SIG-M5 treated with dmso at 0.1 percent for 504 hours (cell line): ENCODE results near the gene SLC22A23.

Source experiments
- DNase-seq: peaks from one replicate; lab custom pipeline; 2025; ENCODE audit not compliant: unreplicated experiment; lab: John Stamatoyannopoulos, UW

The SLC22A23 gene

DNA sequence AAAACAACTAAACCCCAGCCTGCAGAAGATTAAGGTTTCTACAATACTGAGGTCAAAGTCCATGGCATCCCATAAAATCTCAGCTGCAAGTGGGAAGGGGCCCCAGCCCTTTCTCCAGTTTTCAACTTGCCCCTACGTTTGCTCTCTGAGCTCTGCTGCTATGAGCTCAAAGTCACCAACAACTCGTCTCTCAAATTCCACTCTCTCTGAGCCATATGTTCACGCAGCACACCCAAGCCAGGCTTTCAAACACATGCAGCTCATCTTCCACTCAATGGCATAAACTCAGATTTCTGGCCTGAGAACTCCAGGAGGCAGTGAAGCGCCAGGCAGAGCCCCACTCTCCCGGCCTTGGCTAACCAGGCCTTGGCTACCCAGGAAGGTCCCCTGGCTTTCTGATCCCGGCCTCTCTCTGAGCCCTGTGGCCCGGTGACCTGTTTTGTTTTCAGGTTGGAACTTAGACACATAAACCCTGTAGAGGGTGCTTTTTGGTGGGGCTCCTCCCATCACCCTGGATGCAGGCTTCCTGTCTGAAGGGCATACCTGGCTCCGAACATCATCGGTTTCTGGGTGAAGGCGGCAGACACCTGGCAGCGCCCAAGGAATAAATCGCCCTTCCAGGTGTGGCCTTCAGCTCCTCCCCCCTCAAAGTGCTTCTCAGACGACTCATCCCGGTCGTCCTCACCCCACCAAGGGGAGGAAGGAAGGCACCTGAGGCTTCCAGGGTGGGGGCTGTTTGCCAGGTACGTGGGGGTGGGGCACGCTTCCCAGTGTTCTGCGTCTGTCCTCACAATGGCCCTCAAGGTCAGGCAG, 12.4 kb downstream of the SLC22A23 start:
- no peak for DNase-seq

DNA sequence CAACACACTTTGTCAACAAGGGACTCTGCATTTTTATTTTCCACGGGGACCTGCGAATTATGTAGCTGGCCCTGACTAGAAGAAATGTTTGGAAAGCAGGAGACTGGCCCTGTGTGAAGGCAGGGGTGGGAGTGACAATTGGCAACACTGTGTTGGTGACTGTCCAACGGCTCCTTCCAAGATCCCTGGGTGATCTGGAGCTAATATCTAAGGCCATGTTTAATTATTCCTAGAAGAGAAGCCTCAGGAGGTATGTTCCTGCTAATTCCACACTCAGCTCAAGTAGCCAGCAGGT, 13.7 kb downstream of the SLC22A23 start:
- DNase-seq, result no peak

DNA sequence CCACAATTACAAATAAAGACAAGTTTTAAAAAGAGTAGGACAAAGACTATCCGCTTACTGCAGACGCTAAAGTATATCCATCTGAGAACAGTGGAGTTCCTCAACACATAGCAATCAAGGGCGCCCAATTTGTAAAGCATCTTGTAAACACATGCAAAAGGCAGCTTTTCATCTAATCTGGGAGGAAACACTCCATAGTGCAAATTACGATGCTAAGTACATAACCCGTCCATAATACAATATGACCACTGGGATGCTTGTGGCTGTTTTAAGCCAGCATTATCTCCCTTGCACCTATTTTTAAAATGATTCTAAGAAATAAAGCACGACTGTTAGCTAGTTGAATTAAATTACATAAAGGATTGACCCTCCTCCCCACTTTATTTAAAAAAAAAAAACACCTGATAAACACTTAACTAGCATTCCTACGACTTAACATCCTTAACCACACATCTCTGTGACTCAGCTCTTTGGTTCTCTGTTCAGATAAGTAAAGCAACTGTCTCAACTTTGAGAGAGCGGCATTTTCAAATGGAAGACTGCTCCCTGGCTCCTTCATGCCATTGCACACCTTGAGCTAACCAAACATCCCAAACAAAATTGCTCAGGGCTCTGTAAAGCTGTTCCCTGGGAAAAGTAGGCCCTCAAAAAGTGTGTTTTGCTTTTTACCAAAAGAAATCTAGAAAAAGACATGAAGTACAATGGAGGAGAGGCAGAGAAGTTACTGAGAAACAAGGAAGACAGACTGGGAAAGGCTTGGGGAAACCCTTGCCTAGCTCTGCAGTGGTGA, 14.2 kb downstream of the SLC22A23 start:
- DNase-seq, result no peak

DNA sequence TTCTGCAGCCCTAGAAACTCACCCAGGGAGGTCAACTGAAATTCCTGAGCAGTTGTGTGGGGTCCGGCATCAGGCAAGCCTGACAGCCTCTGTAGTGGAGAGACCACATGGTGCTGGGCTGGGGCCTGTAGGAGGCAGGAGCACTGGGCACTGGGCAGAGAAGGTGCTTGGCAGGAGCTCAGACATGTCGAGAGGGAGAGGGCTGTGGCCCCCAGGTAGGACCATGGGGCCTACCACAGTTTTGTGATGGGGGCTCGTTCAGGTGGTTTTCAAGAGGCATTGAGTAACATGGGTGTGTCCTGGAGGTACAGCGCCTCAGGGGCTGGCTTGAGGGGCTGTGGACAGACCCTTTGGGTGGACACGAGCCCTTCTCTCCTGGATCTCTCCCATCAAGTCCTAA, 15.9 kb downstream of the SLC22A23 start:
- no peak for DNase-seq

DNA sequence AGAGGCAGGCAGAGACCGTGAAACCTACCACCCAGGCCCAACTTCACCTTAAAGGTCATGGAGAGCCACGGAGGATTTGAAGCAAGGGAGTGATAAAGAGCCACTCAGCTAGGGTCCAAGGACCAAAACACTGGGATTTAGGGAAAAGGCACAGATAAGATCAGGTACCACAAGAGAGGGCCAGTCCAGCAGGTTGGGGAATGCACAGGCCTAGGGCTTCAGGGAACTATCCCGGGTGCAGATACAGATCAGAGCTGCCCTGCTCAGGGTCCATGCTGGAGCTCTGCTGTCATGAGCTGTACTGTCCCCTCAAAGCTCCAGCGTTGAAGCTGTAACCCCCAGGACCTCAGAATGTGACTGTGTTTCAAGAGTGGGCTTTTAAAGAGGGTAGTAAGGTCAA, 16.9 kb downstream of the SLC22A23 start:
- DNase-seq, result no peak

DNA sequence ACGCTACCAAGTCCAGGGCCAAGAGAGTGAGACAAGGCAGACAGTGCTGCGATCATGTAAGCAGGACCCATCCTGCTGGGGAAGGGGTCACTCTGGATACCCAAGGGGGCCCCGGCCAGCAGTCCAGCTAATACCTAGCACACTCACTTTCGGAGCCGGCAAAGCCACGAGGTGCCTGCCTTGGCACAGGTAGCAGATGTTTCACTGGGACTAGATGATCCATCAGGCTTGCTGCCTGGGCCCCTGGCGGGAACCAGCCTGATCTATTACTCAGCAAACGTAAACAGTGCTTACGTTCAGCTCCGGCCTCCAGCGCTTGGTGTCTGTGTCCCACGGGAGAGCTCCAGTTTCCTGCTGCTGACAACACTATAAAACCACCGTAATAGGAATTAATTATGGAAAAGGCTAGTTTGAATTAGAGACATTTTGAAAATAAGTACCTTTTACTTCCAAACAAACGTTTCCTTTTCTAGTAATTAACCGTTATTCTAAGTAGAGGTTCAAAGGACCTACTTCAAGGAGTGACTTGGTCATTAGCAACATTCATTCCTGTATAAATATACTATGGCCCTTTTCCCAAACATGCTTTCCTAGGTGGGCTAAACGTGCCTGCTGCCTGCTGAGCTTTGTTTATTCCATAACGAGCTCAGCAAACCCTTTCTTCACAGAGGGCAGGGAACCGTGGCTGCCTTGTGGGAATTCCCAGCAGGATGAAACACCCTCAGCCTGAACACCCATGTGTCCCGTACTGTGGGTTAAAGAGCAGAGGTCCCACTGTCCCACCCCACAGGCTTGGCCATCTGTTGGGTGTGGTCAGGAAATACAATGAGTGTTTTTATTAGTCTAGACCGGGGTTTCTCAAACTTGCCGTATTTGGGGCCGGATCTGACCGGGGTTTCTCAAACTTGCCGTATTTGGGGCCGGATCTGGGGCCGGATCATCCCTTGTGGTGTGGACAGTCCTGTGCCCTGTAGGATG, 18.4 kb downstream of the SLC22A23 start:
- DNase-seq, result no peak

DNA sequence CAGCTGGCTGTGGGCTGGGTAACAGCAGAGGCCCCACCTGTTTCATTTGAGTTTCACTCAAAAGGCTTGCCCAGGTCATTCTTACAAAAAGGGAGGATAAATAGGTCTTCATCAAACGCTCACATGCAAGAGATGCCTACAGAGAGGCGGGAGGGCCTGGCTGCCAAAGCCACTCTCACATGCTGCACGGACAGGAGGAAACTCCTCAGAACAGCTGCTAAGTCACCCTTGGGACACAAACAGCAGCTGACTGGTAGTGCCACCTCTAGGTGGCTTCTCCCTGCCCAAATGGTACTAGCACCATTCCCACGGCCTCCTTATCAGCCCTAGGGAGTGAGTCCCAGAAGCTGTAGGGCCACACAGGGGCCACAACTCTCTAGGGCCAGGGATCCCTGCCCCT, 23.8 kb downstream of the SLC22A23 start:
- DNase-seq, result no peak

DNA sequence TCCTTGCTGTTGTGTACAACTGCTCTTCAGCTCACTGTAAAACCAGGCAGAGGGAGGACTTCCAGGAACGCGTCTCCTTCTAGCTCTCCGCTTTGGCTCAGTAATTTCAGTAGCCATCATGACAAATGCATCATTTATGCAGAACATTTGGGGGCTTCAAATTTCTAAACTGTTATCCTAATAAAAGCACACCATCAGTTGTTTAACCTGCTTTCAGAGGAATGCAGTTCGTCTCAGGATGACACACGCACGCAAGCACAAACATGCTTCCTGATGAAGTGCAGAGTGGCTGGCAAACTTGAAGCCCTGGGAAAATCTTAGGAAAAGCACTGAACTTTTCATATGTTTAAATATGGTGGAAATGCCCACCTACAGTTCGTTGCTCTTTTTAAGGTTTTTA, 24.4 kb downstream of the SLC22A23 start:
- DNase-seq, result no peak

DNA sequence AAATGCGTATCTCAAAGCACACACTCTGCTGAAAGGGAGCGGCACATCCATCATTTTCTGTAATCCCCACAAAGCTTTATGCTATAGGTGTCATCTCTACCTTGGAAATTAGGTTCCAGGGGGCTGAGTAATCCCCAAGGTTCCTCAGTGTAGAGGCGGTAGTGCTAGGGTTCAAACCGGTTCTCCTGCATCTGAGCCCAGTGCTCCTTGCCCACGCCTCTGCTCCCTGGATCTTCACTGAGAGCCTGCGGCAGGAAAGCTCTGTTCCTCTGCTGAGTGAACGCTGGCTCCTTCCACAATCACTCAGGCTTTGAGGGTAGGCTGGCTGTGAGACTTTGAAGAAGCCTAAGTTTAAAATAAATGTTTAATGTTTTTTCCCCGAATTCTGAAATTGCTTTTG, 24.9 kb downstream of the SLC22A23 start:
- no peak for DNase-seq

DNA sequence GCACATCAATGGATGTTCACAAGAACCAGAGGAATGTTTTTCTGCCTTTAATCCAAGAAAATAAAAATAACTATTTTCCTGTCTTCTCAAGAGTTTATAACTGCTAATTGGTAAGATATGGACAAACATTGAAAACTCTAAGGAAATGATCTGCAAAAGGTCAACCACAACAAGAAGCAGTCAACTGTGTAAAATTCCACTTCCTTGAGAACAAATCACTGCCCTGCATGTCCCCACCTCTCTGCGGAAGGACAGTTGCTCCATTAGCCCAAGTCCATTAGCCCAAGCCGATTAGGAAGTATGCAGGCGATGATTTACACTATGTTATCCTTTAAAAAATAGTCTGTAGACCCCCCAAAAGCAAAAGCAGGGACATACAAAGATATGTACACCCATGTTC, 27.6 kb downstream of the SLC22A23 start:
- DNase-seq, result no peak

DNA sequence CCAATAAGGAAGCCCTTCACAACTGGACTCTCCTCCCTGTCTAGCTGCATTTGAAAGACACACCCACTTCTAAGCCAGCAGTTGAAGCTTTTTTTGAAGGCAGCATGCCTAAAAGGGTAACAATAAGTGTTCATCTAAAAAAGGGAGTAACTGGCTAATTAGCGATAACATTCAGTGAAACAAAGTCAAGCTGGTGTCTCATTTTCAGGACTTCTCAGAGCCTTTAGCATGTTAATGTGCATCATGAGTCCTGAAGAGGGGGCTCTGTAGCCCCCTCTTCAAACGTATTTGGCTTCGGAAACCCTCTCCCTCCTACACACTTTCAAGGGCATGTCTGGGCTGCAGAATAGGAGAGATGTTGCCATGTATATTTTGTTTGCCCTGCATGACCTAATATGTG, 28.1 kb downstream of the SLC22A23 start:
- no peak for DNase-seq

DNA sequence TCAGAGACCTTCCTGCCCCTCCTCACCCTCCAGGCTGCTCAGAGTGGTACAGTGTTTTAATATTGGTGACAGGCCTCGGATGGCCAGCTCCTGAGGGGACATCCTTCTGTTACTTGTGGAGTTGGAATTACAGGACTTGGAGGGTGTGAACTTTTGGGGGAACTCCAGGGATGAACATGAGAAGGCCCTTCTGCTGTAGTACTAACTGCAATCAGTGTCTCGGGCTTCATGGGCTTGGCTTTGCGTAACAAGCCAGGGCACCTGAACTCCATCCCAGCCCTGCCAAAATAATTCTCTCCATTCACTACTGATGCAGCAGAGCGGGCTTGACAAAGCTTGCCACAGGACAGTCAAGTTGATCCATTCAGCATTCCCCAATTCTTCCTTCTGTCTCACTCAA, 28.6 kb downstream of the SLC22A23 start:
- DNase-seq, result no peak

DNA sequence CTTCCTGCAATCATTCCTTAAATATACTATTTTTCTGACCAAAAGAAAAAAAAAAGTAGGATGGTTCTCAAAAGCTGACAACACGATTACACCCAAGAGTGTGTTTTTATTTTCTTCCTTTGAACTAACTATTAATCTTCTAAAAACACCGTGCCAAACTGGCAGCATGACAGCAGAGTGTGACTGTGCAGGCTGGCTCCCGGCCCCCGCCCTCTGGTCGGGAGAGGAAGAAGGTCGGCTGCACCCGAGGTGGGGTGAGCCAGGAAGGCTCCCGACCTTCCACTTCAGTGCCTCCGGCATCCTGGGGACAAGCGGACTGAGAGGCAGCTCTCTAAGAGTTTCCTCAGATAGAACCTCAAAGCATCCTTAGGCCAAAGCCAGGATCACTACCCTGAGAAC, 29.2 kb downstream of the SLC22A23 start:
- DNase-seq, result no peak

DNA sequence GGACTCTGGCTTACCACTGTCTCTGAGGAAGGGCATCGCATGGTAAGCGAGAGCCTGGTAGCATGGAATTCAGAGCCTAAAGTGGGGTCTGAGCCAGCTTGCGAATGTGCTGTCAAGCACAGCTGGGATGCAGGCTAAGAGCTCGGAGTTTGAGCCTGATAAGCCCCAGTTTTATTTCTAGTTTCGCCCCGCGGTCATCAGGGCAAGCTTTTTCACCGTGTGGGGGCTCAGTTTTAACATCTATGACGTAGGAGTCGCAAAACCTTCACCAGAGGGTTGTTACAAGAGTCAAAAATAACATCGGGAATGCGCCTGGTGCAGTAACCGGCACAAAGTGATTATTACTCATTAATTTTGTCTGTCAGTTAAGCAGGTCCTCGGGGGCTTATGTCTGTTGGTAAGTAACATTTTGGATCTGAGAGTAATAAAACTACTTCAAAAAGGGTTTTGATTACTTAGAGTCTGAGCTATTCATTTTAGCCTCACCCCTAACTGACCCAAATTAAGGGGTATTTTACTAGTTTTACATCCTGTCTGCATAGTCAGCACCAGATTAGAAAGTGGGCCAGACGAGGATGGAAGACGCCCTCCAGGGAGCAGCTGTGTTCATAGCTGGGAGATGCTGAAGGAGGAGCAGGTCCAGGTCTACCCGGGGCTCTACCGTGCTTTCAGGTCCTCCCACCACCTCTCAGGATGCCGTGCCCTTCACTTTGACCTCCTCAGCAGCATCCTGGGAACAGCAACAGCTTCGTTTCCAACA, 29.7 kb downstream of the SLC22A23 start:
- no peak for DNase-seq

DNA sequence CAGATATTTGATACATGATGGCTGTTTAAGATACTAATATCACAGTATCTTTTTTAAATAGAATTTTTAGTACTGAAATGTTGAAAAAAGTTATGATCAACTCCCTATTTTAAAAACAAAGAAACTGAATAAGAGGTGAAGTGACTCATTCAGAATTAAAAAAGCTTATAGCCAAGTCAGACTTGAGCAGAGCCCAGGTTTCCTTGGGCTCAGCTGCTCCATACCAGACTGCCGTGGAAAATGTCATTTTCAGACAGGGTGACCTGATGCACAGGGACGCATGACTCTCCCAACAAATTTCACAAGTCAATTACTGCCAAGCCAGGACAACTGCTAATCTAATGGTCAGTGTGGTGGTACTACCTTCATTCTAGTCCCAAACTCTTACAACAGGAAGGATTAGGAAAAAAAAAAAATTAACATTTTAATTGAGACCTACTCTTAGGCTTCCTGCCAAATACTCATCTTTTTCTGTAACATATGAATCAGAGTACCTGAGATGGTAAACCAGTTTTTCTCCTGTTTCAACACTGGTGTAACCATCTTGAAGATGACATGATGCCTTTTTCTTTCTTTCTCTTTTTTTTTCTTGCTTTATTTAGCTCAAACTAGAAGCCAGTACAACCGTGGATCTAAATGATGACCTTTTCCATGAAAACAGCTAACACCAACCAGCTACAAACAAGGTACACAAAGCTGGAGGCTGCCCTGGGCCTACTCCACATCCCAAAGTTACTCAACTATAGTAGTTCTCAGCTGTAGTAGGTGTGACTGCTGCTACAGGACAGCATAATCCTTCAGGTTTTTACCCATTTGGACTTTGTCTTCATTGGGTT, 30.5 kb downstream of the SLC22A23 start:
- no peak for DNase-seq

DNA sequence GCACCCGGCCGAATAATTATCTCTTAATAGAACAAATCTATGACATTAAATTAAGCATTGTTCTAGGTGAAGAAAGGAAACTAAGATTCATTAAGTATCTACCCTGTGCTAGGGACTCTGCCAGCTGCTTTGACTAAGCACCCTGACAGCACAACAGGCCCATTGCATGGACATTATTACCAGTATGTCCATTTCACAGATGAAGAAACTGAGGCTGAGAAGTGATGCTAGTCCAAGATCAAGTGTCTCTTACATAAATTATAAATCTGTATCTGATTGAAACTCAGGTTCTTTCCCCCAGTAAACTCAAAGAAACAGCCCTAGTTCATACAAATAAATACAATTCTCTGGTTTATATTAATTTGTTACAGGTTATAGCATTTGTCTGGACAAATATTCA, 31.3 kb downstream of the SLC22A23 start:
- no peak for DNase-seq

DNA sequence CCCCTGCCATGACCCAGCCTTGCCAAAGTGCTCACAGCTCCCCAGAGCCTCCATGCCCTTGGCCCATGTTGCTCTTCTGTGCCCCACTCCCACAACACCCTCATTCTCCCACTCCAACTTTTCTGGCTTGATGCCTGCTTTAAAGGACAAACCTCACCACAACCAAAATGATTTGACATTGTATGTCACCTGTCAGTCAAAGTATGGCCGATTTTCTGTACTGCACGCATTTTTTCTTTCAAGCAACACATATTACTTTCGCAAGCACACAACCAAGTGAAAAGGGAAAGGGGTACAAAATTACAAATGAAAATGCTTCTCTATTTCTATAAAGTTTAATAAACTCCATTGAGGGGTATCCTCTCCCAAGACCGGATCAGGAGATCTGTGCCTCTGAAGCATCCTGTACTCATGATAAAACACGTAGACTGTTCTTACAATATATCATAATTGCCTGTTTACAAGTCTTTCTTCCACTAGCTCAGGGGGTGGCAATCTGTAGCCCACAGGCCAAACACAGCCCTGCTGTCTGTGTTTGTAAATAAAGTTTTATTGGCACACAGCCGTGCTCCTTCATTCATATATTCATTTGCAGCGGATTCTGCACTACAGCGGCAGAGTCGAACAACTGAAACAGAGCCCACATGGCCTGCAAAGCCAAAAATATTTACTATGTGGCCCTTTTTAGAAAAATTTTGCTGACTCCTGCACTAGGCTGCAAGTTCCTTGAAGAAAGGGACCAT, 32.5 kb downstream of the SLC22A23 start:
- DNase-seq, result no peak

DNA sequence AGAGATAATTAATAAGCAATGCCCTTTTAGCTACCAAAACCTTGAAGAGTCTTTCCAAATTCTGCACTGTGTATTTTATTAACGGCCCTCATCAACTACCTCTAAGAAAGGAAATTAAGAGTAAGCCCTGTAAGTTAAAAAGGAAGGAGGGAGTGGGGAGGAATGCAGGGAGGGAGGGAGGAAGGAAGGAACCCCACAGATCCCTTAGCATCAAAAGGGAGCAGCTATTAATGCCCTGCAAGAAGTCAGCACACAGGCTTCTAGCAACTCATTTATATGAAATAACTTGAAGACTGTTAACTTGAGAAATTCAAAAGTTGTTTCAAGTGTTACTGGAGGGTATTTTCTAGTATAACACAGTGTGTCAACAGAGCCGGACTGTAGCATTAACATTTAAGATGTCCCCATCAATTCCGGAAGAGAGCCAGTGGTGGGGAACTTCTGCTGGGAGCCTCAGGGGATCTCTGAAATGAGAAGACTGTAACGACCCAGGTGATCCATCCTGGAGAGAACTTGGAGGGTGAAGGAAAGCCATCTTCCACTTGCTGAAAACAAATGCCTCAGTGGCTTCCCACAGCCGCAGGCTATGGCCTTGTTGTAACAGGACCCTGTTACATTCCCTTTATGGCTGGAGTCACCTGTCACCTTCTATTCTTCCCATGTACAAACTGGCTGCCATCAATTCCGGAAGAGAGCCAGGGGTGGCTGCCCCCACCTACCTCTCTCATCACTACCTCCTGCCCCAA, 33.2 kb downstream of the SLC22A23 start:
- no peak for DNase-seq
